GM19351 (cell line): ENCODE measurements around the gene TBC1D25.
A peak's percentile ranks its signal among the peaks of the same experiment; 100 is the strongest.
"Not testable (repeated sequence)": the region's sequence is repeated elsewhere in the genome, so short reads cannot be mapped to it uniquely, and the experiment has no call there.

Experiments
- ATAC-seq: cut with Tn5 transposase; IDR thresholded peaks from one replicate; pipeline ENCODE4 v1.9.1; 2021; ENCODE audit warnings: mild to moderate bottlenecking, moderate library complexity; ENCODE audit not compliant: unreplicated experiment

The TBC1D25 gene

GRCh38 chrX:48515842-48516241, 23.7 kb upstream of the TBC1D25 start:
- no peak for ATAC-seq

- ATAC-seq: no peak
Measured at GRCh38 chrX:48516285-48516684, 23.2 kb upstream of the TBC1D25 start.

DNA sequence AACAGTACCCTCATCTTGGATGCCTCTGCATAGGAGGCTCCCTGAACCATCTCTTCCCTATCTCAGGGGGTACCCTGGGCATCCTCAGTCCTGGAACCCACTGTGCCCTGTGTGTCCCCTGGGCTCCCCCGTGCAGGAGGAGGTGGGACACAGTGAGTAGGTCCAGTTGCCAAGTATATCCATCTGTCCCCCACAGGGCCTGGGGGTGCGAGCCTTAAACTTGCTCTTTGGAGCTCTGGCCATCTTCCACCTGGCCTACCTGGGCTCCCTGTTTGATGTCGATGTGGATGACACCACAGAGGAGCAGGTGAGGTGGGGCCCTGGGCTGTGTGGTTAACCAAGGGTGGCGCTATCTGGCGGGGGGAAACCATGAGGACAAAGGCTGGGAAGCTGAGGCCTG, 22.5 kb upstream of the TBC1D25 start:
- ATAC-seq: no peak

GRCh38 chrX:48519481-48519880, 20.0 kb upstream of the TBC1D25 start:
- ATAC-seq: not testable (repeated sequence)

DNA sequence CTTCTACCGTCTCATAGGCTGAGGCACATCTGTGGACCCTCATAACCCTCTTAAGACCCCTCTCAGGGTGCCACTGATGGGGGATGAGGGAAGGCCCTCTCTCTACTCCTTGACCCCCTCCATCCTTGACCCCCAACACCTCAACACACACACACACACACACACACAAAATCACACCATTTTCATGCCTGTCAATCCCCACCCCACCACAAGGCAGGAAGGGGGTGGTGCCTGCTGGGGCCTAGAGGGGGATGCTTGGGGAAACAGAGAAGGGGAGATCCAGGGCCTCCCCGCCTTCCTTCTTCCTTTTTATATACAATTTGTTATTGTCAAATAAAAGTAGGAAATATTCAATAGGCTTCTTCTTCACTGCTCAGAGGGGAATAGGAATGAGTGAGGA, 19.1 kb upstream of the TBC1D25 start:
- no peak for ATAC-seq

DNA sequence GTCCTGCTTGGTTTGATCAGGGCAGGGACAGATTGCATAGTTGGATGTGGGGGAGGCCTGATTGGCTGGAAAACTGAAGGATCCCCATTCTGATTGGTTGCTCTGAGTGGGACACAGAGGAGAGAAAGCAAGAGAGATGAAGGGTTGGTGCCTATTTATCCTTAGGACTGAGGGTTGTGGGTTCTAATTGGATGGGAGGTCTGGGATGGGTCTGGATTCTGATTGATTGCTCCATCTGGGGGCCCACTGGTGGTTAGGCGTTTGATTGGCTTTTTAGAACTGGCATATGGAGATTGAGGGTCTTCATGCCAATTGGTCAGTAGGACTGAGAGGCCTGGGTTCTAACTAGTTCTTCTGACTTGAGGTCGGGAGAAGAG, 18.6 kb upstream of the TBC1D25 start:
- ATAC-seq: no peak

- peak; percentile 95 for ATAC-seq
Measured at GRCh38 chrX:48521353-48522243, 17.9 kb upstream of the TBC1D25 start, which contains the start of gene EBP. TSS of gene EBP (plus strand) at chrX:48521808. CDS start at chrX:48523772, 1,964 bp downstream.

DNA sequence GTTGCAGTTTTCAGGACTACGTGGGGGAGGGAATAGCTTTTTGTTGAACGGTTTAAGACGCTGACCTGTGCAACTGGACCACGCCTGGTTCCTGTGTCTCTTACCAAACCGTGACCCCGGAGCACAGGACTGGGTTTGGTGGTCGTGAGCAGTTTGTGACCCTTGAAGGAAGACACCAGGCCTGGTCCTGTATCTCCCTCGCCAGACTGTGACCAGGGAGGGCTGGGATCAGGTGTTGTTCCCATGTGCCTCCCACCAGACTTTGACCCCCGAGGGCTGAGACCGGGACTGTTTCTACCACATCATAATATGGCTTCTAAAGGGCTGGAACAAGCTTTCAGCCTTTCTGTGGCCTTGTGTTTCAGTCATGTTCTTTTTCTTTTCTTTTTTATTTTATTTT, 17.2 kb upstream of the TBC1D25 start:
- no peak for ATAC-seq

DNA sequence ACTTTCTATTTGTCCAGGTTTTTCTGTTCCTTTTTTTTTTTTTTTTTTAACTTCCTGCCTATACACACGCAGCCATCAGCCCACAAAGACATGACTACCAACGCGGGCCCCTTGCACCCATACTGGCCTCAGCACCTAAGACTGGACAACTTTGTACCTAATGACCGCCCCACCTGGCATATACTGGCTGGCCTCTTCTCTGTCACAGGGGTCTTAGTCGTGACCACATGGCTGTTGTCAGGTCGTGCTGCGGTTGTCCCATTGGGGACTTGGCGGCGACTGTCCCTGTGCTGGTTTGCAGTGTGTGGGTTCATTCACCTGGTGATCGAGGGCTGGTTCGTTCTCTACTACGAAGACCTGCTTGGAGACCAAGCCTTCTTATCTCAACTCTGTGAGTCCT, 15.8 kb upstream of the TBC1D25 start:
- no peak for ATAC-seq

GRCh38 chrX:48525853-48526252, 13.7 kb upstream of the TBC1D25 start:
- not testable (repeated sequence) for ATAC-seq

- ATAC-seq: no peak
Measured at GRCh38 chrX:48530736-48531135, 8.8 kb upstream of the TBC1D25 start.

- no peak for ATAC-seq
Measured at GRCh38 chrX:48531358-48531959, 8.1 kb upstream of the TBC1D25 start.

DNA sequence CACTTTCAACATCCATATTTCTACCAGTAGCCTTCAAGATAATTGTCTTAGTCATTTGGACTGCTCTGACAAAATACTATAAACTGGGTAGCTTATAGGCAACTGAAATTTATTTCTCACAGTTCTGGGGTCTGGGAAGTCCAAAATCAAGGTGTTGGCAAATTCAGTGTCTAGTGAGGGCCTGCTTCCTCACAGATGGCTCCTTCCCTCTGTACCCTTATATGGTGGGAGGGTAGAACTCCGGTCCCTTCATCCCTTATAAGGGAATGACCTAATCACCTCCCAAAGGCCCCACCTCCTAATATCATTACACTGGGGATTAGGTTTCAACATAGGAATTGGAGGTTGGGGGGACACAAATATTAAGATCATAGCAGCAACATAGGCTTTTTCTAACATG, 7.4 kb upstream of the TBC1D25 start:
- ATAC-seq: no peak

- ATAC-seq: no peak
Measured at GRCh38 chrX:48533165-48533564, 6.3 kb upstream of the TBC1D25 start.

- ATAC-seq: no peak
Measured at GRCh38 chrX:48538641-48539344, 721 bp upstream of the TBC1D25 start.

DNA sequence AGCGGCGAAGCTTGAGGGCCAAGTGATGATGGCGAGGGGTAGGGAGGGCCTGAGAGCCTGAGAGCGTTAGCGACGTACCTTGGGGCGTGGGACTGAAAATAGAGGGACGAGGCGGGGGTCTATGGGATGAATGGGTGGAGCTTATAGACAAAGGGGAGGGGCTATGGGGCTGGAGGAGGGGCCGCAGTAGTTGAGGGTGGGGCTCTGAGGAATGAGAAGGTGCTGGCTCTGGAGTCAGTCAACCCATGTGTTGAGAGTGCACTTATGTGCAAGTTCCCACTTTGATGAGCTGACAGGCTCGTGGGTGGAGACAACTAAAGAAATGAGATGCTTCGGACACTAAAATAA, 488 bp downstream of the TBC1D25 start:
- ATAC-seq: peak; percentile 47

DNA sequence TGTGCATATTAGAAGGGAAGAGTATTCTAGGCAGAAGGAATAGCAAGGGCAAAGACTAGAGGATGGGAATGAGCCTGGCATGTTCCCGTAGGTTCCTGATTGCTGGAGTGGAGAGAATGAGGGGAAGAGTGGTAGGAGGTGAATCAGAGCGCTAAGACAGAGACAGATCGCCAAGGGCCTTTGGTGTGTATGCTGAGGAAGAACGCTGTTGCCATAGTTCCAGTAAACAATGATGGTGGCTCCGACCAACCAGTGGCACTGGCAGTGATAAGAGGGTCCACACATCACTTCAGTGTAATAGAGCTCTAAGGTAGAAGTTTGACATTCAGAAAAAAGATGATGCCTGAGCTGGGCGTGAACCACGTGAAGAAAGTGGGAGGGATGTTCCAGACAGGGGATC, 966 bp downstream of the TBC1D25 start:
- no peak for ATAC-seq

DNA sequence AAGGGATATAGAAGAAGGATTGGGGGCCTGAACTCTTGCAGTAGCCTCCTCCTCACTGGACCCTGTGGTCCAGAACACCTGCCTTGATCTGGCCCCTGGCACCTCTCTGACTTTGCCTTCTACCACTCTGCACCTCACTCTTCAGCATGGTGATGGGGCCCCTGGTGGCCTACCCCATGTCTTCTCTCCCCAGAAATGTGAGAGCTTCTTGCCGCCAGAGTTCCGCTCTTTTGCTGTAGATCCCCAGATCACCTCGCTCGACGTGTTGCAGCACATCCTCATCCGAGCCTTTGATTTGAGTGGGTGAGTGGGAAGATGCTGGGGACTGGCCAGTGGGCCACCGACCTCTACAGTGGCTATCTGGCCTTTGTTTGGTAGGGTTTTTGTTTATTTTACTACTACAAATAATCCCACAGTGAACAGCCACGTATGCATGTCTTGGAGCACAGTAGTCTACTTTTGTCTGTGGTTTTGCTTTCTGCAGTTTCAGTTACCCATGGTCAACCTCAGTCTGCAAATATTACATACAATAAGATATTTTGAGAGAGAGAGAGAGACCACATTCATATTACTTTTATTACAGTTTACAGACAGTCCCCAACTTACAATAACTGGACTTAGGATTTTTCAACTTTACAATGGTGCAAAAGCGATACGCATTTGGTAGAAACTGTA, 1.8 kb downstream of the TBC1D25 start:
- no peak for ATAC-seq

DNA sequence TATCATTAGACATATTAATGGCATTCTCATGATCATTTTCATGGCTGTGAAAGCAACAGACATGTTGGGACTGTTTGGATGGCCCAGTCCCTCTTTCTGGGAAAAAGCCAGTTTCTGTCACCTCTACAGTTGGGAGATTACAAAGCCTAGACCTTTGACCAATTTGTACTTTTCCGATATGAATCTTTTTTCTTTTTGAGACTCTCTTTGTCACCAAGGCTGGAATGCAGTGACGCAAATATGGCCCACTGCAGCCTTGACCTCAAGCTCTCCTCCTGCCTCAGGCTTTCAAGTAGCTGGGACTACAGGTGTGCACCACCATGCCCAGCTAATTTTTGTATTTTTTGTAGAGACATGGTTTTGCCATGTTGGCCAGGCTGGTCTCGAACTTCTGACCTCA, 9.4 kb downstream of the TBC1D25 start:
- no peak for ATAC-seq

DNA sequence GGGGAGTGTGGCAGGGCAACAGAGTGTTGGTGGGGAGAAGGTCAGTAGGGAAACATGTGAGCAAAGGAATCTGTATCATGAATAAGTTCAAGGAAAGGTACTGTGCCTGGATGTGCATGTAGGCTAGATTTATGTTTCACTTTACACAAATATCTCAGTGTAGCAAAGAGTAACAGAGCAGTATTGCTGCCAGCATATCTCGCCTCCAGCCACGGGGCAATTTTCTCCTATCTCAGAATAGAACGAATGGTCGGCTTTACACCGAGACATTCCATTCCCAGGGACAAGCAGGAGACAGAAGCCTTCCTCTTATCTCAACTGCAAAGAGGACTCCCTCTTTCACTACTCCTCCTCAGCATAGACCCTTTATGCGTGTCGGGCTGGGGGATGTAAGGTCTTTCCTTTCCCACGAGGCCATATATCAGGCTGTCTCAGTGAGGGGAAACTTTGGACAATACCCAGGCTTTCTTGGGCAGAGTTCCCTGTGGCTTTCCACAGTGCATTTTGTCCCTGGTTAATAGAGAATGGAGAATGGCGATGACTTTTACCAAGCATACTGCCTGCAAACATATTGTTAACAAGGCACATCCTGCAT, 16.3 kb downstream of the TBC1D25 start:
- not testable (repeated sequence) for ATAC-seq

GRCh38 chrX:48558271-48558670, 18.8 kb downstream of the TBC1D25 start:
- ATAC-seq: no peak
